CD4-positive, alpha-beta T cell treated with Interferon alpha-2 for 1 hour (primary cell): ENCODE measurements around the gene TOX2.

ENCODE experiments used
- DNase-seq, 2 donors: peaks; one replicate each; pipeline ENCODE4 v3.0.0-alpha.2; 2020 to 2022

Gene TOX2

GRCh38 chr20:44113618-44114376 is 199.1 kb downstream of the TOX2 start:
- no peak for DNase-seq

GRCh38 chr20:44115181-44115580 is 200.5 kb downstream of the TOX2 start:
- DNase-seq: no peak

- DNase-seq: no peak
Observed at GRCh38 chr20:44115762-44116644, 201.4 kb downstream of the TOX2 start.

DNA sequence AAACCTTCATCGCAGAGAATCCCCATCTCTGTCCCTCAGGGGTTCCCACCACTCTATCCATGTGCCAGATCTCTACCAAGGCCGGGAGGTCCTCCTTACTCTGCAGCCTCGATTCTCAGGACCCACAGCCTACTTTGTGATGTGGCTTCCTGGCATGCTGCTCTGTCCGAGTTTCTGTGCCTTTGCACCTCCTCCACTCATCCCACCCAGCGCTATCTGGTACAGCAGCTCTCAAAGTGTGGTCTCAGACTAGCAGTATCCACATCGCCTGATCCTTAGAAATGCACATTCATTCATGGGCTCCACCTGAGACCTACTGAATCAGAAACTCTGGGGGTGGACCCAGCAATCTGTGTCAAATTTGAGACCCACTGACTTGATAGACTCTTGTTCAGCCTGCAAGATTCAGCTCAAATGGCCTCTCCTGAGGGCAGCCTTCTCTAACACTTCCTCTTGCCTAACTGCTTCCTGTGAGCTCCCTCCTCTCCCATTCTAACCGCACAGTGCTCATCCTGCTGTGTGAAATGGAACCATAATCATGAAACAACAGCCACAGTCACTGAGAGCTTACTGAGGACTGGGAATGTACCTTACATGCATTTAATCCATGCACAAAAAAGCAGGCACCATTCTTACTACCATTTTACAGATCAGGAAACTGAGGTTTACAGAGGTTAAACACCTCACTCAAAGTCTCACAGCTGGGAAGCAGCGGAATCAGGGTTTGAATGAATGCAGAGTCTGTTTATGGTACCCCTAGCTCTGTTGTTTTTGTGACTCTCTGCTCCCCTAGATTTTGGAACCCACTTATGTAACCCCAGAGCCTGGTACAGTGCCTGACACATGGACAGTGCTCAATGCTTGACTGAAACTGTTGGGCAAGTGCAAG is 202.9 kb downstream of the TOX2 start:
- no peak for DNase-seq

- DNase-seq: no peak
Observed at GRCh38 chr20:44118185-44119033, 203.8 kb downstream of the TOX2 start.
